Measurements from ENCODE around the gene IL18. TPM values are rescaled to one million over a fixed set of nuclear protein-coding genes. Genes with fewer than 3 reads are reported as not detected.
A peak's percentile ranks its signal among the peaks of the same experiment; 100 is the strongest.

Gene IL18
- total RNA-seq, 1 donor from 2014 or later: 0.90 TPM

- TF ChIP-seq CTCF (IDR thresholded peaks at IDR 0.05; ENCODE audit: unreplicated experiment): no peak
- Mint-ChIP-seq H3K27ac (ENCODE audit: unreplicated experiment) (no peak overlapping the region), H3K36me3 (ENCODE audit: low read depth, unreplicated experiment) (no peaks in the 10 kb centered on the region), H3K27me3 (ENCODE audit: unreplicated experiment) (no peaks in the 10 kb centered on the region), H3K4me1 (ENCODE audit: unreplicated experiment) (no peaks in the 10 kb centered on the region), H3K9me3 (ENCODE audit: unreplicated experiment) (no peaks in the 10 kb centered on the region), H3K4me3 (ENCODE audit: unreplicated experiment) (no peak overlapping the region)
- DNase-seq (ENCODE audit: low spot score): no peak
These were observed 41.8 kb downstream of the IL18 start for GRCh38 chr11:112121981-112122615.

GRCh38 chr11:112118176-112118575 is 45.7 kb downstream of the IL18 start:
- no peak for TF ChIP-seq CTCF (IDR thresholded peaks at IDR 0.05; ENCODE audit: unreplicated experiment)
- no peak overlapping the region for H3K27ac Mint-ChIP-seq (ENCODE audit: unreplicated experiment)
- no peaks in the 10 kb centered on the region for H3K36me3 Mint-ChIP-seq (ENCODE audit: low read depth, unreplicated experiment)
- no peaks in the 10 kb centered on the region for H3K9me3 Mint-ChIP-seq (ENCODE audit: unreplicated experiment)
- no peak for DNase-seq (ENCODE audit: low spot score)
- H3K27me3 Mint-ChIP-seq (ENCODE audit: unreplicated experiment): no peaks in the 10 kb centered on the region
- H3K4me3 Mint-ChIP-seq (ENCODE audit: unreplicated experiment): no peak overlapping the region
- peaks cover 5% of the 10 kb centered on the region for H3K4me1 Mint-ChIP-seq (ENCODE audit: unreplicated experiment)

- H3K4me1 Mint-ChIP-seq (ENCODE audit: unreplicated experiment): peaks cover 5% of the 10 kb centered on the region
- TF ChIP-seq CTCF (IDR thresholded peaks at IDR 0.05; ENCODE audit: unreplicated experiment): no peak
- H3K4me3 Mint-ChIP-seq (ENCODE audit: unreplicated experiment): no peak overlapping the region
- H3K27ac Mint-ChIP-seq (ENCODE audit: unreplicated experiment): no peak overlapping the region
- no peaks in the 10 kb centered on the region for H3K36me3 Mint-ChIP-seq (ENCODE audit: low read depth, unreplicated experiment)
- no peak for DNase-seq (ENCODE audit: low spot score)
- no peaks in the 10 kb centered on the region for H3K9me3 Mint-ChIP-seq (ENCODE audit: unreplicated experiment)
- H3K27me3 Mint-ChIP-seq (ENCODE audit: unreplicated experiment): no peaks in the 10 kb centered on the region
These were observed 48.5 kb downstream of the IL18 start for GRCh38 chr11:112115386-112115785.

GRCh38 chr11:112114460-112114859 is 49.4 kb downstream of the IL18 start:
- DNase-seq (ENCODE audit: low spot score): no peak
- Mint-ChIP-seq H3K9me3 (ENCODE audit: unreplicated experiment) (no peaks in the 10 kb centered on the region), H3K4me3 (ENCODE audit: unreplicated experiment) (no peak overlapping the region), H3K36me3 (ENCODE audit: low read depth, unreplicated experiment) (no peaks in the 10 kb centered on the region), H3K27me3 (ENCODE audit: unreplicated experiment) (no peaks in the 10 kb centered on the region), H3K27ac (ENCODE audit: unreplicated experiment) (no peak overlapping the region), H3K4me1 (ENCODE audit: unreplicated experiment) (peaks cover 5% of the 10 kb centered on the region)
- no peak for TF ChIP-seq CTCF (IDR thresholded peaks at IDR 0.05; ENCODE audit: unreplicated experiment)

GRCh38 chr11:112113539-112114457 is 50.1 kb downstream of the IL18 start:
- Mint-ChIP-seq H3K27me3 (ENCODE audit: unreplicated experiment) (no peaks in the 10 kb centered on the region), H3K4me1 (ENCODE audit: unreplicated experiment) (peaks cover 5% of the 10 kb centered on the region), H3K27ac (ENCODE audit: unreplicated experiment) (no peak overlapping the region), H3K9me3 (ENCODE audit: unreplicated experiment) (no peaks in the 10 kb centered on the region), H3K4me3 (ENCODE audit: unreplicated experiment) (no peak overlapping the region), H3K36me3 (ENCODE audit: low read depth, unreplicated experiment) (no peaks in the 10 kb centered on the region)
- peak; percentile 73 for TF ChIP-seq CTCF (IDR thresholded peaks at IDR 0.05; ENCODE audit: unreplicated experiment)
- DNase-seq (ENCODE audit: low spot score): no peak

Measured in endothelial cell (in vitro differentiated cells).